RWPE1 (cell line): Measurements from ENCODE around the gene HAO2.

Experiments
- CTCF ChIA-PET: fragments of 350-600 bp; sonication (Branson Sonifier 250); formaldehyde crosslinking; extraction: SDS; loops from one replicate; lab custom pipeline; 2021; lab: Yijun Ruan, JAX
- POLR2A ChIA-PET: fragments of 400-600 bp; formaldehyde crosslinking; extraction: SDS; loops from one replicate; lab custom pipeline; 2020; ENCODE audit warnings: antibody characterized with exemption; ENCODE audit not compliant: low non-redundant PET; lab: Yijun Ruan, JAX
- DNase-seq: peaks from one replicate; pipeline ENCODE4 v3.0.0; 2012; ENCODE audit warnings: low spot score
- H3K27ac ChIP-seq: fragments of 450-650 bp; 2 replicates; pipeline ENCODE4 v1.5.1; 2017
- TF ChIP-seq, protein P1 (sequence below): fragments of 450-650 bp; conservative IDR thresholded peaks from 2 replicates; pipeline ENCODE4 v1.5.1; 2017; ENCODE audit warnings: low read depth, mild to moderate bottlenecking

Gene HAO2

DNA sequence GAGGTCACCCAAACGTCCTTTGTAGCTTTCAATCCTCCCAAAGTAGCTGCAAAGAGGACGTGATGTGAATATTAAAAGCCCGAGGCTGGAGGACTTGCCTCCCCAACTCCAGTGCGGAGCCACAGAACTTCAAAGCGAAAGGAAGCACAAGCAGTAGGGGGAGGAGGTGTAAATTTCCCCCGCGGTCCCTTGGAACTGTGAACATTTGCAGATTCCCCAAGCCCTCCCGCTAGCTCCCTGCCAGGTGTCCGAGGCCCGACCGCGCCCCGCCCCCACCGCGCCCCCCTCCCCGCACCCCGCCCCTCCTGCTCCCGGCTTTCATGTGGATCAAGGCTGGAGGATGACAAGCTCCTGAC is 41.5 kb upstream of the HAO2 start:
- CTCF ChIA-PET = interaction anchor here (0.6 kb wide), 2 partner anchors 42 to 254 kb away, joined by 3 to 4 read pairs; no protein-coding TSS in a partner anchor
- no peak overlapping the region for H3K27ac ChIP-seq
- TF ChIP-seq, protein P1, sequence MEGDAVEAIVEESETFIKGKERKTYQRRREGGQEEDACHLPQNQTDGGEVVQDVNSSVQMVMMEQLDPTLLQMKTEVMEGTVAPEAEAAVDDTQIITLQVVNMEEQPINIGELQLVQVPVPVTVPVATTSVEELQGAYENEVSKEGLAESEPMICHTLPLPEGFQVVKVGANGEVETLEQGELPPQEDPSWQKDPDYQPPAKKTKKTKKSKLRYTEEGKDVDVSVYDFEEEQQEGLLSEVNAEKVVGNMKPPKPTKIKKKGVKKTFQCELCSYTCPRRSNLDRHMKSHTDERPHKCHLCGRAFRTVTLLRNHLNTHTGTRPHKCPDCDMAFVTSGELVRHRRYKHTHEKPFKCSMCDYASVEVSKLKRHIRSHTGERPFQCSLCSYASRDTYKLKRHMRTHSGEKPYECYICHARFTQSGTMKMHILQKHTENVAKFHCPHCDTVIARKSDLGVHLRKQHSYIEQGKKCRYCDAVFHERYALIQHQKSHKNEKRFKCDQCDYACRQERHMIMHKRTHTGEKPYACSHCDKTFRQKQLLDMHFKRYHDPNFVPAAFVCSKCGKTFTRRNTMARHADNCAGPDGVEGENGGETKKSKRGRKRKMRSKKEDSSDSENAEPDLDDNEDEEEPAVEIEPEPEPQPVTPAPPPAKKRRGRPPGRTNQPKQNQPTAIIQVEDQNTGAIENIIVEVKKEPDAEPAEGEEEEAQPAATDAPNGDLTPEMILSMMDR = no peak
- DNase-seq = no peak
- POLR2A ChIA-PET = no interaction called here

DNA sequence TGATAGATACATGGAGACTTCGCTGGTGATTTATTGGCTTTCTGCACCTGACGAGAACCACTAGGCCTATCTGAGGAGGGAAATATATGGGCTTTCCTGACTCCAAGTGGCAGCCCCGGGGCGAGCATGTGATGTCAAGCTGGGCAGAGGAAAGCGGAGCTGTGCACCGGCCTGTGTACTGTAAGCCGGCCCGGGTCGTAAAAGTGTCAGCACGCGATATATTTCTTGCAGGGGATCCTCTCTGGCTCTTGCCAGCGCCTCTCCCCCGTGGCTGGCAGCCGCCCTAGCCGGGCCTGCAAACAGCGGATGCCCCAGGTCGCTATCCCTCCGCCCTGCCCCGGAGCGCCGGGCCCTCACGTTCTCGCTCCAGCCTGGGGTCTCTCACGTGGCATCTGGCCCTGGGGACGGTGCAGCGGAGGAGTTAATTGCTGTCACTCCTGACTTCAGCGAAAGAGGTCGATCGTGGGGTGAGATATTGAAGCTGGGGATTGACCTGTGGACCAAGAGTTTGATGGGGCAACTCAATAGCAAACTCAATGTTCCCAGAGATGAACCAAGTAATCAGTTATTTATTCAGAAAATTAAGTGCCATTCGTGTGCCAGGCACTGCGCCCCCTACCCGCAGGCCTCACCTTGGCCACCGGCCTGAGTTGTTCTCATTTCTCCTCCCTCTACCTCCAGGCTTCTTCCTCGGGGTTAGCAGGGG is 41.0 kb upstream of the HAO2 start:
- no peak overlapping the region for H3K27ac ChIP-seq
- no peak for DNase-seq
- CTCF ChIA-PET = interaction anchor here (0.6 kb wide), 1 partner anchor 42 kb away, joined by 4 read pairs; no protein-coding TSS in a partner anchor
- POLR2A ChIA-PET = no interaction called here
- TF ChIP-seq, protein P1 = no peak; the same call in 1 of the 2 replicates

DNA sequence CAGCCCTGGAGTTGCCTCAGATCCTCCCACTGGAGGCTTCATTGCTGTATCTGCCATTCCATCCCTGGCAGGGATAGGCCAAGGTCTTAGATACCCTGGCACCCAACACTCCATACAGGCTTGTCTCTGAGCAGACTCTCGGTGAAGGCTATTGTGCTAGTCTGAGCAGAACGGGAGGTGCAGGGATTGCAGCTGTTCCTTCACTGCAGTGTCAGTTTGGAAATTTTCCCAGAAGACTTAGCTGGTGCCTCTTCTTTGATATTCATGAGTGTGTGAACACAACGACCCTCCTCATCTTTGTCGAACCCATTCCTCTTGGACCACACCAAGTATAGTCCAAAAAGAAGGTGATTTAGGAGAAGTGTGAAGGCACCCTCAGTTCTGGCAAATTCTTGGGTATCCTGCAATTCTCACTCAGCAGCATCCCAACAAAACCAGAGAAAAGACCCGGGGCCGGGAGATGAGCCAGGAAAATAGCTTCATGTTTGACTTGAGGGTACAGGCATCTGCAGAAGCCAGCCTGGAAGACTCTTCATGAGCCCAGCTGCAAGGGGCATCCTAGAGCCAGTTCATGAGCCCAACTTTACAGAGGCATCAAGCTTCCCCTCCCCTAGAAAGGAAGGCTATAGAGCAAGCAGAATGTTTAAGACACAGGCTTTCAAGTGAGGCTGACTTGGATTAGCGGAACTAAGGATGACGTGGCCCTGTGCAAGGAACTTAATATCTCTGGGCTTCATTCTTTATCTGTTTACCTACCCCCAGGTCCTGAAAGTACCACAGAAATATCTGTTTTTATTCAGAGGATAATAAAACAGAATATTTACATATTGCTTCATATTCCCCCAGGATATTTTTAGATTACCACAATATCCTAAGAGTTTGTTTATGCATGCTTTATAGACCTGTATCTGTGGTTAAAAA is 38.8 kb upstream of the HAO2 start:
- no peak overlapping the region for H3K27ac ChIP-seq
- POLR2A ChIA-PET = no interaction called here
- TF ChIP-seq, protein P1 = no peak
- CTCF ChIA-PET = interaction anchor here (0.6 kb wide), 1 partner anchor 132 kb away, joined by 4 read pairs; no protein-coding TSS in a partner anchor
- no peak for DNase-seq

DNA sequence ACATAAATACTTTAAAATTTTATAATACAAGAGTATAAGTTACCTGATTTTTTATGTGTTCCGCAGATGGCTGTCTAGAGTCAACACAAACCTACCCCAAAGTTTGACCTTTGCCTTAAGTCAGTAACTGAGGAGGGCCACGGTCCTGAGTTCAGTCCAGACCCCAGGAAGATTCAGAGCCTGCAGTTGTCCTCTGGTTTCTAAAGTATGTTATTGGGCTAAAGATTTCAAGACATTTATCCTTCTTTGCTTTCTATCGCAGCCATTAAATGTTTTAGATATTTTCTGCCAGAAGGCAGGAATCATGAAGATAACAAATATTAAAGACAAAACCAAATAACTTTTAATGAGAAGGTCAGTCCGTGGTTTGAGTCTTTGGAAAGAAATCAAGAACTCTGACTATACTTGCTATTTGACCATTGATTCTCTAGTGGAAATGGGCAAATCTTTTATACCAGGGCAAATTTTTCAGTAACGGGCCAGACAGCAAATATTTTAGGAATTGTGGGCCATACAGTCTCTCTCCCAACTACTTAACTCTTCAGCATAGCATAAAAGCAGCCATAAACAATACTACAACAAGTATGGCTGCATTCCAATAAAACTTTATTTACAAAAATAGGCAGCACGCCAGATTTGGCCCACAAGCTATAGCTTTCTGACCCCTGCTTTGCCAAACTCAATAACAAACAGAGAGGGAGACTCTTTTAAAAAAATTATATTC is 38.0 kb upstream of the HAO2 start:
- ChIA-PET POLR2A (no interaction called here), CTCF (interaction anchor here (0.6 kb wide), 3 partner anchors 17 to 207 kb away, joined by 4 to 7 read pairs (median 5); no protein-coding TSS in a partner anchor)
- H3K27ac ChIP-seq = no peak overlapping the region
- DNase-seq = no peak
- TF ChIP-seq, protein P1 = no peak

DNA sequence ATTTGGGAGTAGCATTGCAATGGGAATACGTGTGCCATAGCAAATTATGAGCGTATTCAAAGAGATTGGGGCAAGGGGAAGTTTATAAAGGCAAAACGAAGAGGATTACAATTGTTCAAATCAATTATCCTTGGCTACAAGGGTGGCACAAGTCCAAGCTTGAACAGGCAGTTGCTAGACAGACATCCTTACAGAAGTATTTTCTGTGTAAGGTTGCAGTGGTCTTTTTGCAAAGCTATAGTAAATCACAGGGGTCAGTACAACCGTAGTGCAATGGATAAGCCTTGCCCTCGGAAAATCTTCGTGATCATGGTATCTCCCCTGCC is 37.4 kb upstream of the HAO2 start:
- H3K27ac ChIP-seq = no peak overlapping the region
- ChIA-PET POLR2A (no interaction called here), CTCF (interaction anchor here (0.6 kb wide), 2 partner anchors 16 to 207 kb away, joined by 5 to 7 read pairs; no protein-coding TSS in a partner anchor)
- TF ChIP-seq, protein P1 = no peak
- DNase-seq = no peak

DNA sequence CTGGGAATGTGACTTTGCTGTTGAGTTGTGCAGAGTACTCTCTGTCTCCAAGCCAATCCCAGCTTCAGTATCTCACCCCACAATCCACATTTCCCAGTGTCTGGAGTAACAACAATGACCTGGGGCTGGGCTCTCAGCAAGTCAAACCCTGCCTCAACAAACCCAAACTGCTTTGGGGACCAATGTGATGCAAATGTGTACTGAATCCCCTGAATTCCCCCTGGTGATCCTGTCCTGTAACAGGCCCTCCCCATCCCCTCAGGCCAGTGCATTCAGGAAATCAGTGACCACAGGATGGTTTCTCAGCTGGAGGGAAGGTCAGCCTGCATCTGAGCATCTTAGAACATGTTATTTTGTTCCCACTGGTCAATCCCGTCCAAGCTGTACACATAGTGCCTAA is 36.7 kb upstream of the HAO2 start:
- H3K27ac ChIP-seq = no peak overlapping the region
- no peak for DNase-seq
- TF ChIP-seq, protein P1 = no peak
- ChIA-PET CTCF (no interaction called here), POLR2A (no interaction called here)
